IMR-90 (cell line): ENCODE measurements around the gene CLEC20A. TPM values are rescaled to one million over a fixed set of nuclear protein-coding genes. Genes with fewer than 3 reads are reported as not detected.

Experiments used
- ATAC-seq: fragments of 200-7000 bp; cut with Tn5 transposase; 2 replicates; pipeline ENCODE4 v1.9.1; 2020; ENCODE audit warnings: low read depth, mild to moderate bottlenecking, moderate library complexity
- BruUV-seq: library from RNA; stranded (reverse); fragments of 400-500 nt; replicated peaks from 2 replicates; lab custom pipeline; 2021; lab: Mats Ljungman, UMichigan
- CTCF ChIA-PET: fragments of 300-600 bp; formaldehyde crosslinking; extraction: SDS; loops from one replicate; lab custom pipeline; 2021; ENCODE audit warnings: antibody characterized with exemption; lab: Yijun Ruan, JAX
- POLR2A ChIA-PET: fragments of 300-600 bp; sonication (Branson Sonifier 250); formaldehyde crosslinking; loops from one replicate; lab custom pipeline; 2022; ENCODE audit warnings: antibody characterized with exemption; ENCODE audit not compliant: unreplicated experiment; lab: Charles Lee
- DNase-seq: peaks from one replicate; pipeline ENCODE4 v3.0.0; 2013
- H2AFZ ChIP-seq: replicated peaks from 2 replicates; pipeline ENCODE3; 2013; ENCODE audit warnings: low read length, mild to moderate bottlenecking; ENCODE audit not compliant: poor library complexity
- H2AK5ac ChIP-seq: 2 replicates; pipeline ENCODE4 v1.6.1; 2013; ENCODE audit warnings: low read depth, low read length, inconsistent platforms
- H2AK9ac ChIP-seq: replicated peaks from 2 replicates; pipeline ENCODE3; 2013; ENCODE audit warnings: mild to moderate bottlenecking, low read depth, low read length, moderate library complexity; ENCODE audit not compliant: poor library complexity
- H2BK120ac ChIP-seq: 2 replicates; pipeline ENCODE4 v1.6.1; 2013; ENCODE audit warnings: low read depth, low read length, inconsistent platforms
- H2BK15ac ChIP-seq: 3 replicates; pipeline ENCODE4 v1.6.1; 2013; ENCODE audit warnings: low read depth, low read length, inconsistent platforms
- H2BK20ac ChIP-seq: 2 replicates; pipeline ENCODE4 v1.6.1; 2013; ENCODE audit warnings: low read depth, mild to moderate bottlenecking, inconsistent platforms, low read length, moderate library complexity
- H2BK5ac ChIP-seq: 2 replicates; pipeline ENCODE4 v1.6.1; 2013; ENCODE audit warnings: mild to moderate bottlenecking, low read depth, low read length, inconsistent platforms; ENCODE audit not compliant: poor library complexity, severe bottlenecking
- H3K14ac ChIP-seq: replicated peaks from 2 replicates; pipeline ENCODE4 v1.6.1; 2013; ENCODE audit warnings: low read depth, low read length, inconsistent platforms
- H3K18ac ChIP-seq: 2 replicates; pipeline ENCODE4 v1.6.1; 2013; ENCODE audit warnings: low read depth, low read length, control low read depth
- H3K23ac ChIP-seq: 2 replicates; pipeline ENCODE4 v1.6.1; 2013; ENCODE audit warnings: low read depth, low read length, inconsistent platforms
- H3K27ac ChIP-seq: 2 replicates; pipeline ENCODE4 v1.5.1; 2013; ENCODE audit warnings: mild to moderate bottlenecking, control low read depth, low read length; ENCODE audit not compliant: insufficient read depth
- H3K27me3 ChIP-seq: 2 replicates; pipeline ENCODE4 v1.6.1; 2013; ENCODE audit warnings: low read length; ENCODE audit not compliant: control insufficient read depth, insufficient read depth
- H3K36me3 ChIP-seq: 2 replicates; pipeline ENCODE4 v1.6.1; 2013; ENCODE audit warnings: low read length, mixed read lengths; ENCODE audit not compliant: control insufficient read depth, insufficient read depth
- H3K4ac ChIP-seq: 2 replicates; pipeline ENCODE4 v1.6.1; 2013; ENCODE audit warnings: low read depth, low read length, inconsistent platforms
- H3K4me1 ChIP-seq: 2 replicates; pipeline ENCODE4 v1.6.1; 2013; ENCODE audit warnings: low read length, mixed read lengths; ENCODE audit not compliant: control insufficient read depth, insufficient read depth
- H3K4me2 ChIP-seq: 2 replicates; pipeline ENCODE4 v1.6.1; 2013; ENCODE audit warnings: low read depth, mild to moderate bottlenecking, control low read depth, low read length, moderate library complexity
- H3K4me3 ChIP-seq: 2 replicates; pipeline ENCODE4 v1.5.1; 2013; ENCODE audit warnings: low read depth, mild to moderate bottlenecking, control low read depth, low read length, moderate library complexity; ENCODE audit not compliant: insufficient read depth
- H3K56ac ChIP-seq: 2 replicates; pipeline ENCODE4 v1.6.1; 2013; ENCODE audit warnings: low read length, inconsistent platforms; ENCODE audit not compliant: insufficient read depth; ENCODE audit errors: extremely low read depth
- H3K79me1 ChIP-seq, 2 experiments: 2 replicates each; pipeline ENCODE4 v1.6.1; 2013; ENCODE audit warnings: low read length in 2 of 2, inconsistent platforms in 1 of 2, low read depth in 1 of 2
- H3K9ac ChIP-seq: 2 replicates; pipeline ENCODE4 v1.6.1; 2013; ENCODE audit warnings: low read depth, low read length, control low read depth
- H3K9me1 ChIP-seq: 2 replicates; pipeline ENCODE4 v1.6.1; 2013; ENCODE audit warnings: low read length, inconsistent platforms; ENCODE audit not compliant: insufficient read depth
- H3K9me3 ChIP-seq: 2 replicates; pipeline ENCODE4 v1.6.1; 2013; ENCODE audit warnings: low read length; ENCODE audit not compliant: control insufficient read depth, insufficient read depth
- H4K20me1 ChIP-seq: 2 replicates; pipeline ENCODE4 v1.6.1; 2013; ENCODE audit warnings: low read length, inconsistent platforms; ENCODE audit not compliant: insufficient read depth
- H4K5ac ChIP-seq: 2 replicates; pipeline ENCODE4 v1.6.1; 2013; ENCODE audit warnings: mild to moderate bottlenecking, low read depth, low read length, control low read depth
- H4K8ac ChIP-seq, 2 experiments: 2 replicates each; pipeline ENCODE4 v1.6.1; 2013; ENCODE audit warnings: low read depth in 2 of 2, low read length in 2 of 2, control low read depth in 1 of 2, inconsistent platforms in 1 of 2
- H4K91ac ChIP-seq: 2 replicates; pipeline ENCODE4 v1.6.1; 2013; ENCODE audit warnings: low read depth, low read length, inconsistent platforms; ENCODE audit not compliant: insufficient read depth
- BHLHE40 ChIP-seq: fragments of 150-350 bp; IDR thresholded peaks from 2 replicates; pipeline ENCODE4 v1.6.1; 2016; ENCODE audit warnings: mild to moderate bottlenecking, low read depth, low read length
- CEBPB ChIP-seq: IDR thresholded peaks from 2 replicates; pipeline ENCODE4 v1.6.1; 2012; ENCODE audit warnings: low read depth, low read length, improper control_type of control experiment
- CHD1 ChIP-seq: IDR thresholded peaks from 2 replicates; pipeline ENCODE4 v1.6.1; 2012; ENCODE audit warnings: low read depth, low read length, improper control_type of control experiment
- ELK1 ChIP-seq: fragments of 150-350 bp; IDR thresholded peaks from 2 replicates; pipeline ENCODE4 v1.6.1; 2016; ENCODE audit warnings: low read depth, mild to moderate bottlenecking, low read length, moderate library complexity, borderline replicate concordance
- FOS ChIP-seq: fragments of 150-350 bp; IDR thresholded peaks from 2 replicates; pipeline ENCODE4 v1.6.1; 2016; ENCODE audit warnings: low read depth, low read length
- MAFK ChIP-seq: IDR thresholded peaks from 2 replicates; pipeline ENCODE4 v1.6.1; 2012; ENCODE audit warnings: low read depth, low read length, improper control_type of control experiment
- MAZ ChIP-seq: IDR thresholded peaks from 2 replicates; pipeline ENCODE4 v1.6.1; 2012; ENCODE audit warnings: low read depth, mild to moderate bottlenecking, low read length, improper control_type of control experiment, moderate library complexity, borderline replicate concordance
- MXI1 ChIP-seq: IDR thresholded peaks from 2 replicates; pipeline ENCODE4 v1.6.1; 2012; ENCODE audit warnings: low read depth, mild to moderate bottlenecking, low read length, moderate library complexity, borderline replicate concordance
- NFE2L2 ChIP-seq: fragments of 150-350 bp; IDR thresholded peaks from 2 replicates; pipeline ENCODE4 v1.6.1; 2016; ENCODE audit warnings: low read depth, mild to moderate bottlenecking, low read length
- POLR2A ChIP-seq: IDR thresholded peaks from 2 replicates; pipeline ENCODE4 v1.6.1; 2012; ENCODE audit warnings: mild to moderate bottlenecking, low read depth, low read length
- RAD21 ChIP-seq: IDR thresholded peaks from 2 replicates; pipeline ENCODE4 v1.6.1; 2012; ENCODE audit warnings: low read length, improper control_type of control experiment
- RCOR1 ChIP-seq: IDR thresholded peaks from 2 replicates; pipeline ENCODE4 v1.6.1; 2012; ENCODE audit warnings: mild to moderate bottlenecking, low read length, improper control_type of control experiment; ENCODE audit not compliant: insufficient replicate concordance
- RFX5 ChIP-seq: IDR thresholded peaks from 2 replicates; pipeline ENCODE4 v1.8.0; 2012; ENCODE audit warnings: low read depth, mild to moderate bottlenecking, low read length, moderate library complexity
- SMC3 ChIP-seq: fragments of 150-350 bp; IDR thresholded peaks from 2 replicates; pipeline ENCODE4 v1.6.1; 2016; ENCODE audit warnings: low read depth, mild to moderate bottlenecking, antibody characterized with exemption, low read length, moderate library complexity
- USF2 ChIP-seq: fragments of 150-350 bp; IDR thresholded peaks from 2 replicates; pipeline ENCODE4 v1.6.1; 2017; ENCODE audit warnings: mild to moderate bottlenecking, antibody characterized with exemption, low read length, low read depth
- WGBS, 2 experiments: methylation state at CpG; one replicate each; pipeline versions ENCODE4 v1.1.5 to v1.1.7; 2013; ENCODE audit warnings: missing lambda C conversion rate in 2 of 2; ENCODE audit not compliant: insufficient read length in 1 of 2; ENCODE audit errors: extremely low coverage in 2 of 2; 5-methylcytosine and 5-hydroxymethylcytosine counted together
- dilution Hi-C: fragments of 300-500 bp; cut with HindIII; formaldehyde crosslinking; loops from one replicate; pipeline ENCODE4 v1.14.3; 2018; ENCODE audit warnings: low sequenced_read_pairs; ENCODE audit not compliant: unreplicated experiment
- in situ Hi-C: fragments of 300-500 bp; cut with MboI; formaldehyde crosslinking; loops from 3 replicates; pipeline ENCODE4 v1.14.3; 2019; ENCODE audit warnings: low sequenced_read_pairs, inconsistent platforms, mixed read lengths
- intact Hi-C: fragments of 100-400 bp; cut with micrococcal nuclease; formaldehyde crosslinking; loops from 2 replicates; pipeline ENCODE4 v1.10.0; 2022
- polyA plus RNA-seq, 3 experiments: library from polyadenylated mRNA; depleted of rRNA; stranded (reverse); fragments of >200 nt; gene quantifications; 2 replicates each; pipeline ENCODE4 v1.2.3, GENCODE V29; 2012; ENCODE audit warnings: low replicate concordance in 1 of 3
- total RNA-seq: library from RNA; depleted of rRNA; stranded (reverse); fragments of >200 nt; gene quantifications from 2 replicates; pipeline ENCODE4 v1.2.3, GENCODE V29; 2012
- TF ChIP-seq, protein P1 (sequence below): conservative IDR thresholded peaks from 2 replicates; pipeline ENCODE4 v1.5.1; 2012; ENCODE audit warnings: mild to moderate bottlenecking, low read depth, low read length, improper control_type of control experiment

The CLEC20A gene
- total and polyA plus RNA-seq, 2 of the 4 experiments (the other 2 are of a cell fraction): not detected

DNA sequence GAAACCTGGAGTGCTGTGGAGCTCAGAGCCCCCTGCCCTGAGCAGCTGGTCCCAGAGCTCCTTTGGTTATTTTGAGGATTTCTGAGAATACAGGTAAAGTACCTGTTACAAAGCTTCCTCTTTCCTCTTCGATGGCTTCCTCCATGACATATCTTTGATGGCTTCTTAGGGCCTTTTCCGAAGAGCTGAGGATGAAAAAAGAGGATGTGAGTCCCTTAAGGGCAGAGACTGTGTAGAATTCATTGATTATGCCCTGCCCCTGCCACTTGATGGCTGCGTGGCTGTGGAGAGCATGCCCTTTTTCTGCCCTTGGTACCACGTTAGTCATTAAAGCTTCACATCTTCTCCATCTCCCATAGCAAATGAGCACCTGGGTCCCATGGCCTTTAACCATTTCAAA lies 30.4 kb upstream of the CLEC20A start:
- ATAC-seq (no peak), DNase-seq (no peak)
- ChIA-PET CTCF (interaction anchor here (1.4 kb wide), 1 partner anchor 25 kb away, joined by 3 read pairs; no protein-coding TSS in a partner anchor), POLR2A (no interaction called here)
- Histone ChIP-seq H3K36me3 (no peaks in the 10 kb centered on the region), H2AK5ac (no peak overlapping the region), H2BK5ac (no peak overlapping the region), H3K14ac (no peak overlapping the region), H3K9ac (no peak overlapping the region), H2BK15ac (no peak overlapping the region), H3K56ac (no peak overlapping the region), H2BK20ac (no peak overlapping the region), H3K4me1 (peaks cover 14% of the 10 kb centered on the region), H2AFZ (no peak overlapping the region), H4K8ac (no peak overlapping the region), H3K9me1 (peaks cover 6% of the 10 kb centered on the region; the same call in 1 of the 2 replicates), H3K4ac (no peak overlapping the region), H3K79me1 (no peaks in the 10 kb centered on the region), H3K4me3 (no peak overlapping the region), H3K23ac (no peak overlapping the region), H4K91ac (no peak overlapping the region), H2BK120ac (no peak overlapping the region), H3K4me2 (no peak overlapping the region), H3K18ac (no peak overlapping the region), H3K27ac (no peak overlapping the region), H2AK9ac (no peak overlapping the region), H4K20me1 (no peaks in the 10 kb centered on the region; the same call in 1 of the 2 replicates), H3K27me3 (no peaks in the 10 kb centered on the region), H3K9me3 (no peaks in the 10 kb centered on the region), H4K5ac (no peak overlapping the region)
- dilution Hi-C loops: no loop called here
- intact Hi-C loops: no loop called here
- in situ Hi-C loops: no loop called here
- WGBS, 2 experiments: 94% methylated on average over 2 of the region's 4 CpGs; no CpG with 5 or more reads in 1 of the 2 experiments
- BruUV-seq: no TSS peak
- TF ChIP-seq MXI1 (no peak), RCOR1 (no peak), CEBPB (no peak), MAZ (no peak), CHD1 (no peak), POLR2A (no peak), NFE2L2 (no peak), MAFK (no peak), RAD21 (no peak), BHLHE40 (no peak), FOS (no peak), ELK1 (no peak), RFX5 (no peak), SMC3 (no peak), USF2 (no peak)
- TF ChIP-seq, protein P1, sequence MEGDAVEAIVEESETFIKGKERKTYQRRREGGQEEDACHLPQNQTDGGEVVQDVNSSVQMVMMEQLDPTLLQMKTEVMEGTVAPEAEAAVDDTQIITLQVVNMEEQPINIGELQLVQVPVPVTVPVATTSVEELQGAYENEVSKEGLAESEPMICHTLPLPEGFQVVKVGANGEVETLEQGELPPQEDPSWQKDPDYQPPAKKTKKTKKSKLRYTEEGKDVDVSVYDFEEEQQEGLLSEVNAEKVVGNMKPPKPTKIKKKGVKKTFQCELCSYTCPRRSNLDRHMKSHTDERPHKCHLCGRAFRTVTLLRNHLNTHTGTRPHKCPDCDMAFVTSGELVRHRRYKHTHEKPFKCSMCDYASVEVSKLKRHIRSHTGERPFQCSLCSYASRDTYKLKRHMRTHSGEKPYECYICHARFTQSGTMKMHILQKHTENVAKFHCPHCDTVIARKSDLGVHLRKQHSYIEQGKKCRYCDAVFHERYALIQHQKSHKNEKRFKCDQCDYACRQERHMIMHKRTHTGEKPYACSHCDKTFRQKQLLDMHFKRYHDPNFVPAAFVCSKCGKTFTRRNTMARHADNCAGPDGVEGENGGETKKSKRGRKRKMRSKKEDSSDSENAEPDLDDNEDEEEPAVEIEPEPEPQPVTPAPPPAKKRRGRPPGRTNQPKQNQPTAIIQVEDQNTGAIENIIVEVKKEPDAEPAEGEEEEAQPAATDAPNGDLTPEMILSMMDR: no peak
